H4 (cell line): ENCODE measurements around the gene LPA. TPM values are rescaled to one million over a fixed set of nuclear protein-coding genes. Genes with fewer than 3 reads are reported as not detected.
A peak's percentile ranks its signal among the peaks of the same experiment; 100 is the strongest.
"Not testable (repeated sequence)": the region's sequence is repeated elsewhere in the genome, so short reads cannot be mapped to it uniquely, and the experiment has no call there.

Experiments
- DNase-seq: peaks from one replicate; pipeline ENCODE4 v3.0.0-alpha.2; 2015; ENCODE audit warnings: low spot score
- total RNA-seq: library from RNA; depleted of rRNA; stranded (reverse); fragments of >200 nt; shearing (Covaris generic); gene quantifications from 2 replicates; pipeline ENCODE4 v1.2.3, GENCODE V29; 2014

LPA gene
- total RNA-seq, 1 experiment from 2014 or later: not detected

- no peak for DNase-seq
Measured at GRCh38 chr6:160661216-160661615, 2.9 kb downstream of the LPA start.

GRCh38 chr6:160659562-160659961 is 4.5 kb downstream of the LPA start:
- DNase-seq: no peak

GRCh38 chr6:160634706-160635105 is 29.4 kb downstream of the LPA start:
- no peak for DNase-seq

GRCh38 chr6:160595838-160596832 is 67.9 kb downstream of the LPA start:
- no peak for DNase-seq

- DNase-seq: not testable (repeated sequence)
Measured at GRCh38 chr6:160595297-160595696, 68.8 kb downstream of the LPA start.

GRCh38 chr6:160586374-160586773 is 77.7 kb downstream of the LPA start:
- DNase-seq: no peak

- no peak for DNase-seq
Measured at GRCh38 chr6:160583794-160584193, 80.3 kb downstream of the LPA start.

- no peak for DNase-seq
Measured at GRCh38 chr6:160581406-160581805, 82.7 kb downstream of the LPA start.

GRCh38 chr6:160578515-160578914 is 85.6 kb downstream of the LPA start:
- not testable (repeated sequence) for DNase-seq

- DNase-seq: no peak
Measured at GRCh38 chr6:160573943-160574342, 90.1 kb downstream of the LPA start.

GRCh38 chr6:160571201-160571600 is 92.9 kb downstream of the LPA start:
- DNase-seq: not testable (repeated sequence)

GRCh38 chr6:160544802-160545201 is 119.3 kb downstream of the LPA start:
- no peak for DNase-seq

GRCh38 chr6:160535270-160535669 is 128.8 kb downstream of the LPA start:
- DNase-seq: no peak

GRCh38 chr6:160534050-160534696 is 129.9 kb downstream of the LPA start:
- DNase-seq: peak; percentile 15

GRCh38 chr6:160532315-160532714 is 131.8 kb downstream of the LPA start:
- no peak for DNase-seq

- DNase-seq: no peak
Measured at GRCh38 chr6:160531826-160532225, 132.2 kb downstream of the LPA start.

- not testable (repeated sequence) for DNase-seq
Measured at GRCh38 chr6:160529524-160529923, 134.6 kb downstream of the LPA start.

GRCh38 chr6:160523223-160523622 is 140.9 kb downstream of the LPA start:
- no peak for DNase-seq

GRCh38 chr6:160520043-160520904 is 143.8 kb downstream of the LPA start:
- DNase-seq: peak; percentile 23

GRCh38 chr6:160519603-160520042 is 144.5 kb downstream of the LPA start:
- peak; percentile 44 for DNase-seq

GRCh38 chr6:160519133-160519532 is 144.9 kb downstream of the LPA start:
- no peak for DNase-seq

GRCh38 chr6:160513836-160514235 is 150.2 kb downstream of the LPA start:
- no peak for DNase-seq
